Measurements from ENCODE around the gene BLMH.
"Not testable (repeated sequence)": the region's sequence is repeated elsewhere in the genome, so short reads cannot be mapped to it uniquely, and the experiment has no call there.

The BLMH gene

GRCh38 chr17:30208214-30208613 is 83.5 kb downstream of the BLMH start:
- DNase-seq (ENCODE audit: low spot score), result no peak
- TF ChIP-seq CTCF (IDR thresholded peaks at IDR 0.05; ENCODE audit: extremely low read depth, insufficient read depth, missing control alignments), result no peak
- in situ Hi-C loops (cut with MboI; ENCODE audit: low pct_unique_long_range_greater_than_20kb, low sequenced_read_pairs, unreplicated experiment), result no loop called here

GRCh38 chr17:30207655-30208054 is 84.1 kb downstream of the BLMH start:
- no peak for TF ChIP-seq CTCF (IDR thresholded peaks at IDR 0.05; ENCODE audit: extremely low read depth, insufficient read depth, missing control alignments)
- in situ Hi-C loops (cut with MboI; ENCODE audit: low pct_unique_long_range_greater_than_20kb, low sequenced_read_pairs, unreplicated experiment), result no loop called here
- DNase-seq (ENCODE audit: low spot score), result no peak

GRCh38 chr17:30203471-30203981 is 88.2 kb downstream of the BLMH start:
- no peak for DNase-seq (ENCODE audit: low spot score)
- in situ Hi-C loops (cut with MboI; ENCODE audit: low pct_unique_long_range_greater_than_20kb, low sequenced_read_pairs, unreplicated experiment), result no loop called here
- TF ChIP-seq CTCF (IDR thresholded peaks at IDR 0.05; ENCODE audit: extremely low read depth, insufficient read depth, missing control alignments), result peak; percentile 33

GRCh38 chr17:30200656-30201055 is 91.1 kb downstream of the BLMH start:
- in situ Hi-C loops (cut with MboI; ENCODE audit: low pct_unique_long_range_greater_than_20kb, low sequenced_read_pairs, unreplicated experiment), result not testable (repeated sequence)

GRCh38 chr17:30200106-30200505 is 91.6 kb downstream of the BLMH start:
- TF ChIP-seq CTCF (IDR thresholded peaks at IDR 0.05; ENCODE audit: extremely low read depth, insufficient read depth, missing control alignments), result no peak
- in situ Hi-C loops (cut with MboI; ENCODE audit: low pct_unique_long_range_greater_than_20kb, low sequenced_read_pairs, unreplicated experiment), result no loop called here
- no peak for DNase-seq (ENCODE audit: low spot score)

More at GRCh38 chr17:30200656-30201055, 91.1 kb downstream of the BLMH start:
- DNase-seq (ENCODE audit: low spot score), result not testable (repeated sequence)

- in situ Hi-C loops (cut with MboI; ENCODE audit: low pct_unique_long_range_greater_than_20kb, low sequenced_read_pairs, unreplicated experiment), result no loop called here
- TF ChIP-seq CTCF (IDR thresholded peaks at IDR 0.05; ENCODE audit: extremely low read depth, insufficient read depth, missing control alignments), result no peak
- no peak for DNase-seq (ENCODE audit: low spot score)
Measured at GRCh38 chr17:30199600-30199999, 92.1 kb downstream of the BLMH start.
